Neuronal stem cell (in vitro differentiated cells): ENCODE measurements around the gene ZBTB46.
"Not testable (repeated sequence)": the region's sequence is repeated elsewhere in the genome, so short reads cannot be mapped to it uniquely, and the experiment has no call there.

Experiments
- DNase-seq: peaks from one replicate; pipeline ENCODE4 v3.0.0-alpha.2; 2013; ENCODE audit warnings: low spot score
- H2AFZ ChIP-seq: one replicate; pipeline ENCODE4 v1.6.1; 2013; ENCODE audit warnings: mild to moderate bottlenecking, low read length, inconsistent platforms
- H2AK5ac ChIP-seq: 2 replicates; pipeline ENCODE4 v1.6.1; 2013; ENCODE audit warnings: low read depth, mild to moderate bottlenecking, inconsistent platforms, low read length, moderate library complexity, mixed read lengths
- H2BK120ac ChIP-seq: 2 replicates; pipeline ENCODE4 v1.6.1; 2013; ENCODE audit warnings: low read depth, mild to moderate bottlenecking, inconsistent platforms, low read length, moderate library complexity, mixed read lengths
- H2BK12ac ChIP-seq: one replicate; pipeline ENCODE4 v1.6.1; 2013; ENCODE audit warnings: low read length, inconsistent platforms
- H2BK15ac ChIP-seq: 2 replicates; pipeline ENCODE4 v1.6.1; 2013; ENCODE audit warnings: mild to moderate bottlenecking, low read length, inconsistent platforms, mixed read lengths
- H2BK5ac ChIP-seq: one replicate; pipeline ENCODE4 v1.6.1; 2013; ENCODE audit warnings: inconsistent platforms, mild to moderate bottlenecking, low read length, moderate library complexity
- H3K14ac ChIP-seq: one replicate; pipeline ENCODE4 v1.6.1; 2013; ENCODE audit warnings: low read length, inconsistent platforms
- H3K18ac ChIP-seq: 2 replicates; pipeline ENCODE4 v1.6.1; 2013; ENCODE audit warnings: low read length, inconsistent platforms
- H3K23ac ChIP-seq: 2 replicates; pipeline ENCODE4 v1.6.1; 2013; ENCODE audit warnings: low read depth, mild to moderate bottlenecking, mixed read lengths, low read length, inconsistent platforms; ENCODE audit not compliant: poor library complexity
- H3K27ac ChIP-seq: replicated peaks from 3 replicates; pipeline ENCODE4 v1.5.1; 2013; ENCODE audit warnings: low read length, inconsistent platforms
- H3K27me3 ChIP-seq, 3 experiments: 2 replicates each; pipeline ENCODE4 v1.6.1; 2013; ENCODE audit warnings: low read length in 3 of 3, mild to moderate bottlenecking in 2 of 3, inconsistent platforms in 1 of 3, low read depth in 1 of 3, mixed read lengths in 1 of 3, moderate library complexity in 1 of 3; ENCODE audit not compliant: control insufficient read depth in 3 of 3, insufficient read depth in 3 of 3
- H3K36me3 ChIP-seq, 2 donors: replicated peaks in 1 of 2; 2 replicates each; pipeline ENCODE4 v1.6.1; 2013; ENCODE audit warnings: low read length in 2 of 2; ENCODE audit not compliant: control insufficient read depth in 2 of 2, insufficient read depth in 2 of 2
- H3K4ac ChIP-seq: 2 replicates; pipeline ENCODE4 v1.6.1; 2013; ENCODE audit warnings: inconsistent platforms, mild to moderate bottlenecking, low read length, moderate library complexity
- H3K4me1 ChIP-seq, 2 donors: 1 replicate in 1 of 2; 2 replicates in 1 of 2; pipeline ENCODE4 v1.6.1; 2013; ENCODE audit warnings: low read length in 2 of 2, low read depth in 1 of 2; ENCODE audit not compliant: control insufficient read depth in 2 of 2, insufficient read depth in 1 of 2
- H3K4me2 ChIP-seq: one replicate; pipeline ENCODE4 v1.6.1; 2013; ENCODE audit warnings: mild to moderate bottlenecking, low read length, inconsistent platforms; ENCODE audit not compliant: insufficient read depth, poor library complexity, severe bottlenecking
- H3K4me3 ChIP-seq, 2 donors: 2 replicates each; pipeline ENCODE4 v1.5.1; 2013; ENCODE audit warnings: low read length in 2 of 2, mild to moderate bottlenecking in 2 of 2, inconsistent platforms in 1 of 2, moderate library complexity in 1 of 2
- H3K79me1 ChIP-seq: one replicate; pipeline ENCODE4 v1.6.1; 2013; ENCODE audit warnings: low read depth, mild to moderate bottlenecking, inconsistent platforms, low read length, moderate library complexity
- H3K9ac ChIP-seq: one replicate; pipeline ENCODE4 v1.6.1; 2013; ENCODE audit warnings: mild to moderate bottlenecking, low read depth, low read length, inconsistent platforms; ENCODE audit not compliant: poor library complexity
- H3K9me3 ChIP-seq, 2 donors: replicated peaks in 1 of 2; 2 replicates each; pipeline versions ENCODE3 to v1.6.1; 2013; ENCODE audit warnings: low read length in 2 of 2, mild to moderate bottlenecking in 2 of 2, inconsistent platforms in 1 of 2, low read depth in 1 of 2, mixed read lengths in 1 of 2, moderate library complexity in 1 of 2; ENCODE audit not compliant: control insufficient read depth in 2 of 2, insufficient read depth in 1 of 2
- H4K8ac ChIP-seq: one replicate; pipeline ENCODE4 v1.6.1; 2013; ENCODE audit warnings: low read depth, mild to moderate bottlenecking, inconsistent platforms, low read length, moderate library complexity
- H4K91ac ChIP-seq: one replicate; pipeline ENCODE4 v1.6.1; 2013; ENCODE audit warnings: low read length, low read depth, mild to moderate bottlenecking, inconsistent platforms; ENCODE audit not compliant: poor library complexity
- WGBS, 2 donors: extraction: QIAGEN DNeasy Blood & Tissue Kit; methylation state at CpG; one replicate each; pipeline ENCODE4 v1.1.7; 2013; ENCODE audit warnings: missing lambda C conversion rate in 2 of 2, mixed read lengths in 1 of 2; ENCODE audit not compliant: insufficient read length in 2 of 2, insufficient replicate concordance in 1 of 2; ENCODE audit errors: extremely low coverage in 2 of 2; 5-methylcytosine and 5-hydroxymethylcytosine counted together

The ZBTB46 gene

GRCh38 chr20:63854069-63854765 lies 23.2 kb upstream of the ZBTB46 start:
- H3K9ac ChIP-seq: peak overlapping the region; percentile 77
- H3K23ac ChIP-seq: peak overlapping the region; percentile 89
- H3K4me1 ChIP-seq: peaks cover 30 to 37% of the 10 kb centered on the region in 2 donors
- peak overlapping the region; percentile 66 for H2BK5ac ChIP-seq
- no peaks in the 10 kb centered on the region for H3K36me3 ChIP-seq
- no CpG with 5 or more reads among the region's 17 CpGs for WGBS, 2 donors
- H3K4ac ChIP-seq: peak overlapping the region; percentile 98
- peak overlapping the region; percentile 97 for H2BK120ac ChIP-seq
- no peak overlapping the region for H3K4me3 ChIP-seq
- peak overlapping the region; percentile 79 for H2AFZ ChIP-seq
- peak overlapping the region; percentile 97 for H3K14ac ChIP-seq
- H3K27me3 ChIP-seq: no peaks in the 10 kb centered on the region
- peak overlapping the region; percentile 92 for H4K91ac ChIP-seq
- H2AK5ac ChIP-seq: peak overlapping the region; percentile 100
- no peak overlapping the region for H3K27ac ChIP-seq
- H3K9me3 ChIP-seq: peaks cover 0 to 3% of the 10 kb centered on the region in 2 donors
- no peak overlapping the region for H4K8ac ChIP-seq
- no peaks in the 10 kb centered on the region for H3K79me1 ChIP-seq
- H2BK15ac ChIP-seq: peak overlapping the region; percentile 91
- peak overlapping the region; percentile 95 for H3K18ac ChIP-seq
- DNase-seq: no peak
- H2BK12ac ChIP-seq: peak overlapping the region; percentile 99
- H3K4me2 ChIP-seq: no peak overlapping the region

GRCh38 chr20:63853733-63854068 lies 22.6 kb upstream of the ZBTB46 start:
- Histone ChIP-seq H3K4ac (peak overlapping the region; percentile 98), H3K18ac (peak overlapping the region; percentile 95), H3K23ac (peak overlapping the region; percentile 89), H2BK15ac (peak overlapping the region; percentile 91), H2AK5ac (peak overlapping the region; percentile 100), H2AFZ (peak overlapping the region; percentile 79), H2BK5ac (peak overlapping the region; percentile 66), H4K8ac (peak overlapping the region; percentile 70), H2BK12ac (peak overlapping the region; percentile 41), H3K4me1 (peaks cover 26 to 33% of the 10 kb centered on the region in 2 donors)
- H3K27me3 ChIP-seq, H3K9me3 ChIP-seq, H3K14ac ChIP-seq, H3K4me2 ChIP-seq, H3K4me3 ChIP-seq, H4K91ac ChIP-seq, H2BK120ac ChIP-seq, DNase-seq, H3K9ac ChIP-seq, H3K27ac ChIP-seq, H3K36me3 ChIP-seq, H3K79me1 ChIP-seq: not testable (repeated sequence)
- WGBS, 2 donors: no CpG with 5 or more reads among the region's 4 CpGs

DNA sequence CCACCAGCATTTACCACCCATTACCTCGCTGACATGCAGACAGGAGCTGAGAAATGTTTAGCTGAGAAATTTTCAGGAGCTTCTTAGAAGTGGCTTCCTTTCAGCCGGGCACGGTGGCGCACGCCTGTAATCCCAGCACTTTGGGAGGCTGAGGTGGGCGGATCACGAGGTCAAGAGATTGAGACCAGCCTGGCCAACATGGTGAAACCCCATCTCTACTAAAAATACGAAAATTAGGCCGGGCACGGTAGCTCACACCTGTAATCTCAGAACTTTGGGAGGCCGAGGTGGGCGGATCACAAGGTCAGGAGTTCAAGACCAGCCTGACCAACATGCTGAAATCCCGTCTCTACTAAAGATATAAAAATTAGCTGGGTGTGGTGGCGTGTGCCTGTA lies 20.5 kb upstream of the ZBTB46 start:
- not testable (repeated sequence) for H3K14ac ChIP-seq, H3K4me3 ChIP-seq, H3K79me1 ChIP-seq, H3K18ac ChIP-seq, H2BK120ac ChIP-seq, H3K9me3 ChIP-seq, H3K36me3 ChIP-seq, H3K27me3 ChIP-seq, H3K4me2 ChIP-seq, DNase-seq, H3K9ac ChIP-seq, H3K27ac ChIP-seq, H4K8ac ChIP-seq, H3K4ac ChIP-seq, H2BK5ac ChIP-seq, H2AFZ ChIP-seq, H4K91ac ChIP-seq
- WGBS, 2 donors: no CpG with 5 or more reads among the region's 14 CpGs
- Histone ChIP-seq H2BK15ac (peak overlapping the region; percentile 85), H3K4me1 (peaks cover 35 to 37% of the 10 kb centered on the region in 2 donors), H2AK5ac (peak overlapping the region; percentile 56), H2BK12ac (peak overlapping the region; percentile 16), H3K23ac (peak overlapping the region; percentile 31)

DNA sequence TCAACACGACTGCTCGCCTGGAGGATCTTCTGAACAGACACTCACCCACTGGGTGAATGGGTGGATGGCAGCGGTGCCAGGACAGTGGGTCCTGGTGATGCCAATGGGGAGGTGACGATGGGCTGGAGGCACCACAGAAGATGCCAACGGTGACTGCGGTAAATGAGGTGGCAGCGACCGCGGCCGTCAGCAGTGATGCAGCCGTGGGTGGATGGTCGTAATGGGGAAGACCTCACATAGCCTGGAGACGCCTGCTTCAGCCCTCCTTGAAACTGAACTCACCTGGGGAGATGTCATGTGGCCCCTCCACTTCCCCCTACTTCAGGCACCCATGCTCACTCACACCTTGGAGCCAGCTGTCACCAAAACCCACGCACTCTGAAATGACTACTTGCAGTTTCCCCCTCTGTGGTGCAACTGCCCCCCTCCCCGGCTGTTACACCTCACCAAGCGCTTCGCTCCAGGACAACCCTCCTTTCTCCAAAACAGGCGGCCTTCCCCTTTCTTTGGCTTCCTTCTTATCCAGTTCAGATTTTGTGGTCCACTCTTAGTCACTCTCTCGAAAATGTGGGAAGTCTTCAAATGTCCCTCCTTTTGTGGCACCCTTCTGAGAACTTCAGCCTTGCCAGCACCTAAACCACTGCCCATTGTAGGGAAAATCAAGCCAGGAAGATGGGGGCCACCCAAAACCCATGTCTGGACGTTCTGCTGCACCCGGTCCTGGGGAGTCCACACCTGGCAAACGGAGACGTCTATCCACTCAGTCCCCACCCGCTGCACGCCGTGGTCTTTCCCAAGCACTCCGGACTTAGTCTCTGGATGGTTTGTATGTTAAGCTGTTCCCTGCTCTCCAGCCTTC lies 19.9 kb upstream of the ZBTB46 start:
- Histone ChIP-seq H2BK120ac (no peak overlapping the region), H4K91ac (peak overlapping the region; percentile 72), H3K9ac (no peak overlapping the region), H3K23ac (peak overlapping the region; percentile 65), H2AK5ac (peak overlapping the region; percentile 92), H2BK15ac (peak overlapping the region; percentile 97), H3K4me3 (peak overlapping the region in 1 of 2 donors; percentile 20), H3K14ac (no peak overlapping the region), H3K79me1 (peaks cover 2% of the 10 kb centered on the region), H3K27ac (no peak overlapping the region), H3K4me1 (peaks cover 38 to 40% of the 10 kb centered on the region in 2 donors), H3K36me3 (no peaks in the 10 kb centered on the region), H3K4ac (no peak overlapping the region), H2BK12ac (peak overlapping the region; percentile 16), H3K27me3 (no peaks in the 10 kb centered on the region), H2BK5ac (peak overlapping the region; percentile 60), H3K4me2 (no peak overlapping the region), H3K9me3 (peaks cover 0 to 3% of the 10 kb centered on the region in 2 donors), H2AFZ (no peak overlapping the region), H4K8ac (peak overlapping the region; percentile 19), H3K18ac (peak overlapping the region; percentile 48)
- no peak for DNase-seq
- WGBS, 2 donors: no CpG with 5 or more reads among the region's 27 CpGs
